Esophagus mucosa (tissue), 1 donor: Measurements from ENCODE around the gene PRDM2. TPM values are rescaled to one million over a fixed set of nuclear protein-coding genes. Genes with fewer than 3 reads are reported as not detected.

ENCODE experiments used
- ATAC-seq: fragments of 200-7000 bp; cut with Tn5 transposase; one replicate; pipeline ENCODE4 v1.9.1; 2020
- total RNA-seq: library from RNA; stranded (reverse); gene quantifications from one replicate; pipeline ENCODE4 v1.2.4, GENCODE V29; 2023
- donor health status: DM: yes; HTN: yes; CAD: no.

PRDM2 gene
- total RNA-seq, 1 donor from 2014 or later = 24.7 TPM

DNA sequence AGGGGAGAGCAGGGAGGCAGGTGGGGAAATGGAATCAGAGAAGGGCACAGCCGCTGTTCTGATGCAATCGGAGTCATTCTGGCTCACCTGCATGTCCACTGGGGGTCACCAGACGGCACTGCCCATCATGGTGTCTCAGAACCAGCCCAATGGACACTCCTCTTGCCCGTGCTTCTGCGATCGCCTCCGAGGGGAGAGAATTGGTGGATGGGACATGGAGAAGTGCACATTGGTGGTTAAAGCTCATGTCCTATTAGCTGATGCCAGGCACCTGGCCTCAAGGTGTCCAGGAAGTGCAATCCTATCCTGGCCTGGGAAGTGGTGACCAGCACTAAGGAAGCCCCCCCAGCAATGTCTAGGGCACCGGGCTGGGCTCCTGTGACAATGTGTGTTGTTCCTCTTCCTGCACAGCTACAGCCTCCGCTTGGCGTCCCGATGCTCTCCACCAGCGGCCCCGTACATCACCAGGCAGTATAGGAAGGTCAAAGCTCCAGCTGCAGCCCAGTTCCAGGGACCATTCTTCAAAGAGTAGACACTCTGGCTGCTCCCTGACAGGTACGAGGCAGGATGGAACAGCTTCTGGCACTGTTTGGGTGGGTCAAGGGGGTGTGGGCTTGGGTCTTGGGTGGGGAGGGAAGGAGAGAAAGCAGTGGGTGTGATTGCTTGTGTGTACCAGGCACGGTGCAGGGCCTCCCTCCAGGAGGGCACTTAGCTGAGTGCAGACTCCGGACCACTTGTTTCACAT is 116.2 kb downstream of the PRDM2 start:
- no peak for ATAC-seq

GRCh38 chr1:13817906-13818305 is 117.9 kb downstream of the PRDM2 start:
- no peak for ATAC-seq

GRCh38 chr1:13818926-13819325 is 118.9 kb downstream of the PRDM2 start:
- ATAC-seq = no peak

DNA sequence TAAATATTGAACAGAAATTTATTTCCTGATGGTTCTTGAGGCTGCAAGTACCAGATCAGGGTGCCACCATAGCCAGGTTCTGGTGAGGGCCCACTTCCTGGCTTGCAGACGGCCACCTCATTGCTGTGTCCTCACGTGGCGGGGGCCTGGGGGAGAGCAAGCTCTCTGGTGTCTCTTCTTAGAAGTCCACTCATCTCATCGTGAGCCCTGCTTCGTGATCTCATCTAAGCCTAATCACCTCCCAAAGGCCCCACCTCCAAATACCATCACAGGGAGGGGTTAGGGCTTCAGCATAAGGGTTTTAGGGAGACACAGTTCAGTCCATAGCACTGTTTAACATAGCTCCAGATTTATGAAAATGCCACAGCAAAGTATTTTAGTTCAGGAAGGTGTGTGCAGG is 119.7 kb downstream of the PRDM2 start:
- peak; percentile 32 for ATAC-seq

- peak; percentile 21 for ATAC-seq
Observed at GRCh38 chr1:13820055-13820454, 120.1 kb downstream of the PRDM2 start.

GRCh38 chr1:13820456-13820855 is 120.5 kb downstream of the PRDM2 start:
- no peak for ATAC-seq

GRCh38 chr1:13823126-13823880 is 123.3 kb downstream of the PRDM2 start:
- ATAC-seq = no peak

- ATAC-seq = no peak
Observed at GRCh38 chr1:13823936-13824335, 123.9 kb downstream of the PRDM2 start.

DNA sequence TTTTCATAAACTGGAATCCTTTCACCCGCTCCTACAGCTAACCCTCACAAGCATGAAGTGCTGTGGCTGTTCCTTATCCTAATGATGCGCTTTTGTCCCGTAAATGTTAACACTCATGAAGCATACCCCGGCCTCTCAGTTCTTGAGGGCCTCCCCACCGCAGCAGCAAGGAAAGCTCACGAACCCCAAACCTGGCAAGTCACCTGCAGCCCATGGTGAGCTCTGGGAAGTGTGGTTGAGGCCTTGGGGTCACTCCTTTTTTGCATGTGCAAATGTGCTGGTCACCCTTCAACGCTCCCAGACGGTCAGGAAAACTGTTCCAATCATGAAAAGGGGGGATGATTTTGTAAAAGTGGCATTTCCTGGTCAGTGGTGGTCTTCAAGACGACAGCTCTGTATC is 124.6 kb downstream of the PRDM2 start:
- no peak for ATAC-seq

GRCh38 chr1:13825033-13825432 is 125.0 kb downstream of the PRDM2 start:
- ATAC-seq = no peak

DNA sequence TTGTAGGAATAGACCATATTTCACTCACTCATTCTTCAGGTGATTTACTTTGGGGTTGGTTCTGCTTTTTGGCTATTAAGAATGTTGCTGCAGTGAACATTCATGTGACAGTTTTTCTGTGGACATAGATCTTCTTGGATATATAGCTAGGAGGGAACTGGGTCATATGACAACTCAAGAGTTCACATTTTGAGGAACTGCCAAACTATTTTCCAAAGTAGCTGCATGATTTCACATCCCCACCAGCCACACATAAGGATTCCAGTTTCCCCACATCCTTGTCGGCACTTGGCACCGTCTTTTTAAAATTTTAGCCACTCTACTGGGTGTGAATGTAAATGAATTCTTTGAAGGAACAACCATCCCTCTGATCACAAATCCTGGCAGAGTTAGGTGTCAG is 126.0 kb downstream of the PRDM2 start:
- no peak for ATAC-seq

DNA sequence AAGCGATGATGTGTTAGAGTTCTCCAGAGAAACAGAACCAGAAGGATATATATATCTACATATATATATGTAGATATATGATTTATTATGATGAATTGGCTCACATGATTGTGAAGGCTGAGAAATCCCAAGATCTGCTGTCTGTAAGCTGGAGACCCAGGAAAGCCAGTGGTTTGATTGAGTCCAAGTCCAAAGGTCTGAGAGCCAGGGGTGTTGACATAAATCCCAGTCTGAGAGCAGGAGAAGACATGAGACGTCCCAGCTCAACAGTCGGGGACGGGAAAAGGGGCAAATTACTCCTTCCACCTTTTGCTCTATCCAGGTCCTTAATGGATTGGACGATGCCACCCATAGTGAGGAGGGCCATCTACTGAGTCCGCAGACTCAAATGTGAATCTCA is 126.6 kb downstream of the PRDM2 start:
- no peak for ATAC-seq

DNA sequence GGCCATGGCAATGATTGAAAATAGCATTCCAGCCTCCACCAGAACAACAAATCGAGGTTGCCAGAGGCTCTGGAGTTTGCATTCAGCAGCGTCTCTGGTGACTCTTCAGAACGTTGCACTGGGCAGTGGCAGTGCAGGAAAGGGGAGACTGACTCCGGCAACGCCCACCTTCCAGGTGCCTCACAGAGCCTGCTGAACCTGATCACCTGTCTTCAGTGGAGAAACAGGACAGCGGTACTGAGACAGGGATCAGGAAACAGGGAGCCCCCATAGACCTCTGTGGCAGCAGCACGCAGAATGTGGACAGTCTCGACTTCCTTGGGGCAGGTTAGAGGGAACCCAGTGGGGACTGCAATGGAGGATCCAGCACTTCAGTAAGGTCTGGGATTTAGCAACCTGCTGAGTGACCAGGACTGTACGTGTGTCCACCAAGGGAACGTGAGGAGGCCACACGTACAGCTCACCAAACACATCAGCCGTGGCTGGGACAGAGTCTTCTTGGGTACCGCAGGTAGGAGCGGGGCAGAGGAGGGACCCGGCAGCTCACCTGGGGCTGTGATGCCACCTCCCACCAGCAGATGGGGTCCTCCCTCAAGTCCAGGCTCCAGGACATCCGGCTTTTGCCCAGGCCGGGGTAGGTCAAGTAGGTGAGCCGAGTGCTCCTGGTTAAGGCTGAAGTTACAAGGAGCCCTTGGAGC is 128.6 kb downstream of the PRDM2 start:
- ATAC-seq = peak; percentile 79

DNA sequence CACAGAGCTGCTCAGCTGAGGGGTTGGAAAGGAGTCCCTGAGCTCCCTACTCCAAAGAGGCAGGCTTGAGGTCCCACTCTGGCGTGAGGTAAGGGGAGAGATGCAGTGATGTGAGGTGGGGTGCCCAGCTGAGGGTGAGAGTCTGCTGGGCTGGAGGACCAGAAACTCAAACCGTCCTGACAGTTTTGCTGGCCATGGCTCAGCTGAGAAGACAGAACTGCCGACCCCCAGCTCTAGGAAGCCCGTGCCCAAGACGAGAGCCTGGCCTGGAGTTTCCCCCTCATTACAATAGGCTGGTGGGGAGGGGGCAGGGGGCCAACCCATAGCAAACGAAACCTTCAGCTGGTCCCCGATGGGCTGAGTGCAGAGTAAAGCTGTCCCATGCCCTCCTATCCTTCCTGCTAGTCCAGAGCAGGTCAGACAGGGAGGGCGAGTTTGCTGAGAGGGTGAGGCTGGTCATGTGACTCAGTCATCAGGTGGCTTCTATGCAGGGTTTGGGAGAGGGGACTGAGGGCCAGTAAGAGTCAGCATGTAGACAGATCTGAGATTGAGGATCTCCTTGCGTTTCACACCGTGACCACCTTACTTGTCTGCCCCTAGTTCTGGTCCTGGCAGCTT is 129.3 kb downstream of the PRDM2 start:
- ATAC-seq = peak; percentile 84

DNA sequence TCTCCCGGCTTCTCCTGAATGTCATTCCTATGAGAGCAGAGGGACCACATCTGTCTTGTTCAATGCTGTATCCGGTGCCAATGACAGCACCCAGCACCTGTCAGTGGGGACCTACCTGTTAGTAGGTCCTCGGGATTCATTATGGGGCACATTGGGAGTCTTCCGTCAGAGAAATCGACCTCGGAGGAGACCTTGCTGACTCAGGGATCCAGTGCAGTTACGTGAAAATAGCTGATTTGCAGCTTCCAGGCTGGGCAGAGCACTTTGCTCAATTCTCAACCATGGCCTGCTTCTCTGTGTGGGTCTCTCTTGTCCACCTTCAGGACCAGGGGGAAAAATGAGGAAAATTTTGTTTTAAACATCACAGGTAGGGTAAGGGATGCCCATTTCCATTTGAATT is 130.2 kb downstream of the PRDM2 start:
- no peak for ATAC-seq

- ATAC-seq = no peak
Observed at GRCh38 chr1:13830616-13831280, 130.8 kb downstream of the PRDM2 start.

DNA sequence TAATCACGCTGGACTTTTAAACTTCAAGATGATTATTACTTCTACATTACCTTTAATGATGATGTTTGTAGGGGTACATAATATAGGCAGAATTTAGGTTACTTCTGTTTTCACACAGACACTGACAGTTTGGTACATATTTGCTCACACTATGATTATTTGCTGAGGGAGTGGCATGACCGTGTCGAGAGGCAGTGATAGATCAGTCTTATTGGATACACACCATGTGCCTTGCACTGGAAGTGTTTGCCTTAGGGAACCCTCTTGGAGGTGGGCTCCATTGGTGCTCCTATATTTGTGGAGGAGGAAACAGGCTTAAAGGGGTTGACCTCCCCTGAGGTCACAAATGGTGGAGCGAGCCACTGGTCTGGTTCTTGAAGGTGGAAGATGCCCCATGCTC is 132.1 kb downstream of the PRDM2 start:
- ATAC-seq = no peak

DNA sequence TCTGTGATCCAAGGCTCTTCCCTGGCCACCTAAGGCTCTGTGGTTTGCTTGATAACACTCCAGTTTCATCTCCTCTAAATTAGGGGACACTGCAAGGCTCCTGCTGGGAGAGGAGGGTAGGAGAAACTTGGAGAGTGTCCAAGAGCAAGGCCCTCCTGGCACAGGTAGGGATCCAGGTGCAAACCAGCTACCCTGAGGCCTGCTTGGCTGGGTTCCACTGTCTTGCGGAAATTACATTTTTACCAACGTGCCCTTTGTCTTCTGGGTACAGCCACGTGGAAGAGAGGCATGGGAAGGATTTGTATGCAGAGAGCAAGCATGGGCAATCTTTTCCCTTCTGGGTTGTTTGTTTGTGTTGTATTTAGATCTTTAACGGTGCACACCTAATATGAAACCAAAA is 132.5 kb downstream of the PRDM2 start:
- no peak for ATAC-seq

DNA sequence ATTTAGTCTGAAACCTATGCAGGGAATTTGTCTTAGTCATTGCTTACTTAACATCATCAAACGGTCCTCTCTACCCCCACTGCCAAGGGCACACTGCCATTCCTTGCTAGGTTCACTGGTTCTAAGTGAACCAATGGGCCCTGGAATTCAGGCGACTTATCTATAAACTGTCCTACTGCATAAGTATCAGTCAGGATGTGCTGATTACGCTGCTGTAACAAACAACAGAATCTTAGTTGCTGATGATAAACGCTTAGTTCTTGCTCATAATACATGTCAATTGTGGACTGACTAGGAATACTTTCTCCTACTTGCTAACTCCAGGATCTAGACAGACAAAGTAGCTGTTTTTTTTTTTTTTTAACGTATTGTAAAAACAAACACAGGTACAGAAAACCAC is 136.1 kb downstream of the PRDM2 start:
- no peak for ATAC-seq

- no peak for ATAC-seq
Observed at GRCh38 chr1:13836631-13837030, 136.6 kb downstream of the PRDM2 start.

DNA sequence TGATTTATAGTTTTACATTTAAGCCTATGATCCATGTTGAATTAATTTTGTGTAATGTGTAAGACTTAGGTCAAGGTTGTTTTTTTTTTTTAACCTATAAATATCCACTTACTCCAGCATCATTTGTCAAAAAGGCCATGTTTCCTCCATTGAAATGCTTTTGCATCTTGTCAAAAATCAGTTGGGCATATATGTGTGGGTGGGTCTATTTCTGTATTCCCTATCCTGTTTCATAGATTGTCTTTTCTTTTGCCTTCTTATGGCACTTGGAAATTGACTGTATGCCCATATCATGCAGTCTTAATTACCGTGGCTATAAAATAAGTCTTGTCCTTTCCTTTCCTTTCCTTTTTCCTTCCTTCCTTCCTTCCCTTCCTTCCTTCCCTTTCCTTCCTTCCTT is 138.2 kb downstream of the PRDM2 start:
- no peak for ATAC-seq

GRCh38 chr1:13842497-13842896 is 142.5 kb downstream of the PRDM2 start:
- ATAC-seq = no peak

DNA sequence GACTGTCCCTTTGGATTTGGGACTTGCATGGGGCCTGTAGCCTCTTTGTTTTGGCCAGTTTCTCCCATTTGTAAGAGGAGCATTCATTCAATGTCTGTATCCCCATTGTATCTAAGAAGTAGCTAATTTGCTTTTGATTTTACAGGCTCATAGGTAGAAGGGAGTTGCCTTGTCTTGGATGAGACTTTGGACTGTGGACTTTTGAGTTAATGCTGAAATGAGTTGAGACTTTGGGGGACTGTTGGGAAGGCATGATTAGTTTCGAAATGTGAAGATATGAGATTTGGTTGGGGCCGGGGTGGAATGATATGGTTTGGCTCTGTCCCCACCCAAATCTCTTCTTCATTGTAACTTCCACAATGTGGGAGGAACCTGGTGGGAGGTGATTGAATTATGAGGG is 151.7 kb downstream of the PRDM2 start:
- ATAC-seq = no peak
